GM10248 (cell line): Measurements from ENCODE around the gene TAGLN2.

ENCODE experiments used
- CTCF ChIA-PET: fragments of 300-600 bp; sonication (Branson Sonifier 250); formaldehyde crosslinking; extraction: SDS; loops from one replicate; lab custom pipeline; 2021; ENCODE audit warnings: antibody characterized with exemption; lab: Yijun Ruan, JAX
- POLR2A ChIA-PET: fragments of 350-650 bp; sonication (Branson Sonifier 250); formaldehyde crosslinking; extraction: SDS; loops from one replicate; lab custom pipeline; 2020; ENCODE audit warnings: antibody characterized with exemption; lab: Yijun Ruan, JAX
- DNase-seq: peaks from one replicate; pipeline ENCODE4 v3.0.0; 2012; ENCODE audit errors: extremely low spot score
- CTCF ChIP-seq: IDR thresholded peaks from 2 replicates; pipeline ENCODE4 v1.5.1; 2012; ENCODE audit warnings: mild to moderate bottlenecking, low read depth; ENCODE audit errors: extremely low read depth, missing control alignments, control extremely low read depth

Gene TAGLN2

GRCh38 chr1:159898527-159898926, 26.8 kb downstream of the TAGLN2 start:
- POLR2A ChIA-PET = no interaction called here
- TF ChIP-seq CTCF = no peak
- DNase-seq = no peak
- CTCF ChIA-PET = no interaction called here

- no peak for DNase-seq
- POLR2A ChIA-PET = no interaction called here
- CTCF ChIA-PET = interaction anchor here (14.2 kb wide), 1 partner anchor 97 kb away, joined by 302 read pairs; the partner anchor contains the start of gene FCRL6
- no peak for TF ChIP-seq CTCF
Measured at GRCh38 chr1:159897962-159898361, 27.3 kb downstream of the TAGLN2 start.

GRCh38 chr1:159896546-159896930, 28.8 kb downstream of the TAGLN2 start:
- no peak for DNase-seq
- ChIA-PET CTCF (interaction anchor here (1.1 to 14.2 kb wide), 3 partner anchors 95 to 182 kb away, joined by 4 to 302 read pairs (median 4); partner anchors contain the start of gene FCRL6), POLR2A (no interaction called here)
- TF ChIP-seq CTCF = no peak

- no peak for DNase-seq
- POLR2A ChIA-PET = no interaction called here
- CTCF ChIA-PET = interaction anchor here (0.7 to 14.2 kb wide), 8 partner anchors 9 to 183 kb away, joined by 3 to 302 read pairs (median 4); partner anchors contain the start of genes CFAP45 and FCRL6
- TF ChIP-seq CTCF = no peak
Measured at GRCh38 chr1:159895836-159896545, 29.3 kb downstream of the TAGLN2 start.

- POLR2A ChIA-PET = no interaction called here
- no peak for TF ChIP-seq CTCF
- DNase-seq = no peak
- CTCF ChIA-PET = interaction anchor here (0.7 to 14.2 kb wide), 7 partner anchors 9 to 183 kb away, joined by 3 to 302 read pairs (median 4); partner anchors contain the start of genes CFAP45 and FCRL6
Measured at GRCh38 chr1:159895286-159895685, 30.0 kb downstream of the TAGLN2 start.

- ChIA-PET CTCF (interaction anchor here (0.6 to 14.2 kb wide), 25 partner anchors 10 to 761 kb away, joined by 3 to 302 read pairs (median 4); partner anchors contain the start of genes CFAP45, FCRL6 and TAGLN2), POLR2A (no interaction called here)
- no peak for DNase-seq
- TF ChIP-seq CTCF = peak; percentile 28
Measured at GRCh38 chr1:159892944-159893343, 32.4 kb downstream of the TAGLN2 start.
